Activated CD4-positive, alpha-beta T cell treated with anti-CD3 and anti-CD28 coated beads, Interleukin-2, amount 50 U/mL, for 48 hours (primary cell): Measurements from ENCODE around the gene NEB.

ENCODE experiments used
- DNase-seq, 2 experiments: peaks; one replicate each; pipeline ENCODE4 v3.0.0-alpha.2; 2020

NEB gene, protein sequence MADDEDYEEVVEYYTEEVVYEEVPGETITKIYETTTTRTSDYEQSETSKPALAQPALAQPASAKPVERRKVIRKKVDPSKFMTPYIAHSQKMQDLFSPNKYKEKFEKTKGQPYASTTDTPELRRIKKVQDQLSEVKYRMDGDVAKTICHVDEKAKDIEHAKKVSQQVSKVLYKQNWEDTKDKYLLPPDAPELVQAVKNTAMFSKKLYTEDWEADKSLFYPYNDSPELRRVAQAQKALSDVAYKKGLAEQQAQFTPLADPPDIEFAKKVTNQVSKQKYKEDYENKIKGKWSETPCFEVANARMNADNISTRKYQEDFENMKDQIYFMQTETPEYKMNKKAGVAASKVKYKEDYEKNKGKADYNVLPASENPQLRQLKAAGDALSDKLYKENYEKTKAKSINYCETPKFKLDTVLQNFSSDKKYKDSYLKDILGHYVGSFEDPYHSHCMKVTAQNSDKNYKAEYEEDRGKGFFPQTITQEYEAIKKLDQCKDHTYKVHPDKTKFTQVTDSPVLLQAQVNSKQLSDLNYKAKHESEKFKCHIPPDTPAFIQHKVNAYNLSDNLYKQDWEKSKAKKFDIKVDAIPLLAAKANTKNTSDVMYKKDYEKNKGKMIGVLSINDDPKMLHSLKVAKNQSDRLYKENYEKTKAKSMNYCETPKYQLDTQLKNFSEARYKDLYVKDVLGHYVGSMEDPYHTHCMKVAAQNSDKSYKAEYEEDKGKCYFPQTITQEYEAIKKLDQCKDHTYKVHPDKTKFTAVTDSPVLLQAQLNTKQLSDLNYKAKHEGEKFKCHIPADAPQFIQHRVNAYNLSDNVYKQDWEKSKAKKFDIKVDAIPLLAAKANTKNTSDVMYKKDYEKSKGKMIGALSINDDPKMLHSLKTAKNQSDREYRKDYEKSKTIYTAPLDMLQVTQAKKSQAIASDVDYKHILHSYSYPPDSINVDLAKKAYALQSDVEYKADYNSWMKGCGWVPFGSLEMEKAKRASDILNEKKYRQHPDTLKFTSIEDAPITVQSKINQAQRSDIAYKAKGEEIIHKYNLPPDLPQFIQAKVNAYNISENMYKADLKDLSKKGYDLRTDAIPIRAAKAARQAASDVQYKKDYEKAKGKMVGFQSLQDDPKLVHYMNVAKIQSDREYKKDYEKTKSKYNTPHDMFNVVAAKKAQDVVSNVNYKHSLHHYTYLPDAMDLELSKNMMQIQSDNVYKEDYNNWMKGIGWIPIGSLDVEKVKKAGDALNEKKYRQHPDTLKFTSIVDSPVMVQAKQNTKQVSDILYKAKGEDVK (N-terminal part only)

GRCh38 chr2:151733771-151734672 is at the start of gene NEB:
NEB (minus strand) TSS chr2:151734476; CDS start chr2:151733156, 1,320 bp downstream.
- DNase-seq = no peak

DNA sequence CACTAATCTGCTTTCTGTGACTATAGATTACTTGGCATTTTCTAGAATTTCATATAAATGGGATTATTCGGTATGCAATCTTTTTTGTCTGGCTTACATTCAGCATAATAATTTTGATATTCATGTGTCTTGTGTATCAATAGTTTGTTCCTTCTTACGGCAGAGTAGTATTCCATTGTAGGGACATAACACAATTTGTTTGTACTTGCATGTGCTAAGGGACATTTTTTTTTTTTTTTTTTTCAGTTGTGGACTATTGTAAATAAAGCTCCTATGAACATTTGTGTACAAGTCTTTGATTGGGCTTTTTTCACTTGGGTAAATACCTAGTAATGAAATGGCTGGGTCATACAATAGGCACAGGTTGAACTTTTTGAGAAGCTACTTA is 48.9 kb upstream of the NEB start:
- no peak for DNase-seq

DNA sequence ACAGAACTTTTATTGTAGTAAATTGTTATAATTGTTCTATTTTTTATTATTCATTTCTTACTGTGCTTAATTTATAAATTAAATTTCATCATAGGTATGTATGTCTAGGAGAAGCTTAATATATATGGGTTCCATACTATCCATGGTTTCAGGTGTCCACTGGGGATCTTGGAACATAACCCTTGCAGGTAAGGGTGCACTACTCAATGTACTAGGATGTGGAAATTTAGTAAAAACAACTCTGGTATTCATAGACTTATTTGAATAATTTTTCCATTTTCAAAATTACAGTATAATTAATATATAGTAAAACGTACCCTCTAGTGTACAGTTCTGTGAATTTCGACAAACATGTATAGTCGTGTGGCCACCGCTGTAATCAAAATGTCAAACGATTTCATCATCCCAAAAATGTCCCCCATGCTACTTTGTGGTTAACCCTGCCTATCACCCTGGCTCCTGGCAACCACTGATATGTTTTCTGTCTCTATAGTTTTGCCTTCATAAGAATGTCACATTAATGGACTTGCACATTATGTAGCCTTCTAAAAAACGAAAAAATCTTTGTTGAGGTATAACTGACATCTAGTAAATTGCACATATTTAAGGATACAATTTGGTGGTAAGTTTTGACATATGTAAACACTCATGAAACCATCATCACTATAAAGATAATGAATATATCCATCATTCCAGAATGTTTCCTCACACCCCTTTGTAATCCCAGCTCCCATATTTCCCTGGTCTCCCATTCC is 48.3 kb upstream of the NEB start:
- no peak for DNase-seq

DNA sequence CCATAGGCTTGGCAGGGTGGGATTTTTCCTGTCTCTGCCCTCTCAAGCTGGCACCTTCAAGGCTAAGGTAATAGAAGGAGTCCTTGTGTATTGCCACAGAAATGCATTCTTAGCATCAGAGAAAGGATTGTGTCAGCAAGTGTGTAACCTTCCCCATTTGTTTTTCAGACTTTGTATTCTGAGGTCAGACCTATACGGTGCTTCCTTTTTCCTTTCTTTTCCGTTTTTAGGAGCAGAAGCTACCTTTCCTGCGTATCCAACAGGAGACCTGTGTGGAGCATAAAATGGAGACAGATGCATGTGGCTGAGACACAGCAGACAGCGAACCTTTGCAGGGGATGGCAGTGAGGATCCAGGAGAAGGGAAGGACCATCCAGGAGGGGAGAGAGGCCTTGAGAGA is 47.4 kb upstream of the NEB start:
- DNase-seq = no peak

DNA sequence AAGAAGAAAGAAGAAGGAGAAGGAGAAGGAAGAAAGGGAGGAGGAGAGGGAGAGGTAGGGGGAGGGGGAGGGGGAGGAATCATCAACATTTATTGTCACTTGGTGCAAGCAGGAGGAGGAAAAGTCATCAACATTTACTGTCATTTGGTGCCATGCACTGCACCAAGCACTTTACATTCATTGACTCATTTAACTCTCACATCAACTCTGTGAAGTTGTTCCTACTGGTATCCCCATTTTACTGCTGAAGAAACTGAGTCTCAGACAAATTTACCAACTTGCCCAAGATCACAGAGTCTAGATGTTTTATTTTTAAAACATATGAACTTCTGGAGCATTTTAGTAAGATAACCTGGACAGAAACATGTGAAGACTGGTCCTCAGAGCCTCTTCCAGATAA is 46.7 kb upstream of the NEB start:
- no peak for DNase-seq

GRCh38 chr2:151777935-151778334 is 43.7 kb upstream of the NEB start:
- no peak for DNase-seq

DNA sequence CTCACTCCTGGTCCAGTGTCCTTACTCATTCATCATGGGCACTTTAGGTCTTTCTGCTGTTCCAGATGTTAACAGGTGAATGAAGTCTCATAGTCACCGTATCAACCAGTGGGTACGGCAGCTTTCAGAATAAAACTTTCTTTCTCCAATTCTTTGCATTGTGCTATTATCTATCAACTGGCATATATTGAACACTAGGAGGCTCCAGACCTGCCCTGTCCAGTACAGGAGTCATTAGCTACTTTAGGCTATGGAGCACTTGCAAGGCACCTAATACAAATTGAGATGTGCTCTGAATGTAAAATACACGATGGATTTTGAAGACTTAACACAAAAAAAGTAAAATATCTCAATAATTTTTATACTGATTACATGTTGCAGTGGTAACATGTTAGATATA is 43.2 kb upstream of the NEB start:
- no peak for DNase-seq

DNA sequence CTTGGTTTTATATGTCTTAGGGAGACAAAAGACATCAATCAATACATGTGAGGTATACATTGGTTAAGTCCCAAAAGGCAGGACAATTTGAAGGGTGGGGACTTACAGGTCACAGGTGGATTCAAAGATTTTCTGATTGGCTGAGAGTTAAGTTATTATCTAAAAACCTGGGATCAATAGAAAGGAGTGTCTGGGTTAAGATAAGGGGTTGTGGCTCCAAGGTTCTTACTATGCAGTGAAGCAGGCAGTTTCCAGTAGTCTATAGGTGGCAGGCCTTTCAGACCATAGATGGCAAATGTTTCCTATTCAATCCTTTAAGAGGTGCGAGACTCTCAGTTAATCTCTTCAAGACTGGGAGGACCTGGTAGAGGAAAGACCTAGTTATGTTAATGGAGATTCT is 42.1 kb upstream of the NEB start:
- DNase-seq = no peak

DNA sequence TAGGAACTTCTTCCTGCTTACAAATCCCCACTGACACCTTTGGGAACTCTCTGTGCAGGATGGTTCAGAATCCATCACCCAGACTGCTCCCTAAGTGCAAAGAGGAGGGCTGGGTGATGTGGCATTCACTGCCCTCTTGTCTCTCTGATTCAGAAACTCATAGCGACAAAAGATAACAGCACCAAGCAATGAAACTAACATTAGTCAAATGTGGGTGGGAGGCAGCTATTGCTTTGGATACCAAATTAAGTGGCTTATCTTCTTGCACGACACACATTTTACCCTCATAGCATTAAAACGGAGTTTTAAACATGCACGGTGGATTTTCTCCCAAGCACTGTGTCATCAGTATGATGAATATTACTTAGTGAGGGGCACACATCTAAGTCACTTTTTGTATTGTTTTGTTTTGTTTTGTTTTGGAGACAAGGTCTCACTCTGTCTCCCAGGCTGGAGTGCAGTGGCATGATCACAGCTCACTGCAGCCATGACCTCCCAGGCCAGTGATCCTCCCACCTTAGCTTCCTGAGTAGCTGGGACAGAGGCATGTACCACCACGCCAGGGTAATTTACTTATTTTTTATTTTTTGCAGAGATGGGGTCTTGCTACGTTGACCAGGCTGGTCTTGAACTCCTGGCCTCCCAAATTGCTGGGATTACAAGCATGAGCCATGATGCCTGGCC is 40.9 kb upstream of the NEB start:
- DNase-seq = no peak

DNA sequence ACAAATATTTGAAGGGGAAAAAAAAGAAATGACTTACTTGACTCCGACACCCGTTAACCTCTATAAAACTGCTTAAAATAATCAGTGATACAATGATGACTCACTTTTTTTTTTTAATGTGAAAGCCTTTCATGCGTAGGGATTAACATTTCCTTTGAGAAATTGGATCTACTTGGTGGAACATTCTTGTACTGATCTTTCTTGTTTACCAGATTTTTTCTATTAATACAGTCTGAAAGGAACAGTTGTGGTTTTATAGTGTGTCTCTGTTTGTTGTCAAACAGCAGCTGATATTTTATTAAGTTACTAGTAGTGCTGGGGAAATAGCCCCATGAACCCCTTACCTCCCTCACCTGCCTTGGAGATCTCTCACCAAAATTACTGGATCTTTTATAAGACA is 40.2 kb upstream of the NEB start:
- no peak for DNase-seq

GRCh38 chr2:151771599-151772358 is 37.5 kb upstream of the NEB start:
- DNase-seq = no peak

DNA sequence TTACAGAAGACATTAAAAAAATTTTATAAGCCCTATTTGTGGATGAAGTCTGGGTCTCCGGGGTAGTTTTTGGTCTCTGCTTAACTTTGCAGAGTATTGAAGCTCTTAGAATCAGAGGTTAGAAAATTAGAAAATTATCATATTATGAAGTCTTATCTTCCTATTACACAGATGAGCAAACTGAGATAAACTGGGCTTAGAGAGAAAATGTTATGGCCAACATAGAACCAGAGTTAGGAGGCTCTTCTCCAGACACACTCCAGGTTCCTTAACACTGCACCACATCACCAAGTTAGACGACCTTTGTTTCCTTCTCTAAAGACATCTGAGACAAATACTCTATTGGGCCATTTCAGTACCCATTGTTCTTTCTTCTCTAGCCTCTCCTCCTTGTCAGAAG is 36.7 kb upstream of the NEB start:
- DNase-seq = no peak

DNA sequence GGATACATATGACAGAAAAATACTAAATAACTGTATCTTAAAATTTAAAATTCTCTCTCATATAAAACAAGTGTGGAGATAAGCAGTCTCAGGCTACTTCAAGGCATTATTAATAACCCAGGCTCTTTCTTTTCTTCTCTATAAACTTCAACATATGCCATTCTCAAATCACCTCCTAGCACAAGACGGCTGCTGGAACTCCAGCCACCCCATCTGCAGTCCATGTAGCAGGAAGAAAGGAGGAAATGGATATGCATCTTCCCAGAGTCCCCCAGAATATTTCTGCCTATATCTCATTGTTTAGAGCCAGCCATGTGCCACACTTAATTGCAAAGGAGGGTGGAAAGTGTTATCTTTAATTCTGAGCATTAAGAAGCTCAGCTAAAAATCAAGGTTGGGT is 35.3 kb upstream of the NEB start:
- DNase-seq = no peak

DNA sequence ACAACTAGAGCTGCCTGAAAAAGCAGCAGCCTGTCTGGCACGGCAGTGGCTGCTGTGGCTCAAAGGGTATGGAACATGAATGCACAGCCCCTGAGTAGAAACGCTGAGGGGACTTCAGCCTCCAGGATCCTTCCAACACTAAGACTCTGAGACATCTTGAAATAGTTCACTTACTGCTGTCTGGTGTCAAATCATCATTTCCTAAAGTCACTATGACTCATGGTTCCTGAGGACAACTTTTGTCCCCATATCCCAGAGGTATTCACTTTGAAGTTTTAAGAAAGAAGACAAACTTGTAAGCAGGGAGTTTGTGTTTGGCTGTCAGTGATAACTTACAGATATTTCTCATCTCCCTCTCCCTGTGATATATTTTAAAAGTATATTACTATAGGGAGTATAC is 33.3 kb upstream of the NEB start:
- DNase-seq = no peak

DNA sequence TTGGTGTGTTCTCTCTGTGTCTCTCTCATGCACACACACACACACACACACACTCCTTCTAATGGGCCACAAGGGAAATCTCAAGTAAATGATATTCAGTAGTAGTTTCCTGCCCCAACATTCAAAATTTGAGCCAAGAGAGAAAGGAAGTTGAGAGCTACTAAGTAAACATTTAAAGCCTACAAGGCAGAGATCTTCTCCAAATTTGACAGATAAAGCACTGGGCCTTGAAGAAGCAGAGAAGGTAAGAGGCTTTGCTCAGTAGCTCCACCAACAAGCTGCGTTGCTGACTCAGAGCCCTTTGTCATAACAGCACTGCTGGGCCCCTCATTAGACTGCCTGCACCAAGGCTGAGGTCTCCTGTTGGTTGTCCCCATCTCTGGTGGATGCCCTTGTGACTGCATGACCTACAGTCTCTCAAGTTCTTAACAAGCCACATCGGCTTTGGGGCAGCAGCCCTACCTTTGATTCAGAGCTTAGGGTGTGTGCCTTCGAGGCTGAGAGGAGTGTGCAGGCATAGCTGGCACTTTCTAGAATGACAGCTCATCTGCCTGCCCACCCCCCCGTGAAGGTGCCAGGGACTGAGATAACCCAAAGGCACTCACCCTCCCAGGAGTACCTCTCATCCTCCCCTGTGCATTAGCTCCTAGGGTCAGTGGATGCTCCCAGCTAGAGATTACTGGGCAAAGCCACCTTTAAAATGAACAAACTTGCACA is 32.3 kb upstream of the NEB start:
- DNase-seq = peak; percentile 9 to 42

DNA sequence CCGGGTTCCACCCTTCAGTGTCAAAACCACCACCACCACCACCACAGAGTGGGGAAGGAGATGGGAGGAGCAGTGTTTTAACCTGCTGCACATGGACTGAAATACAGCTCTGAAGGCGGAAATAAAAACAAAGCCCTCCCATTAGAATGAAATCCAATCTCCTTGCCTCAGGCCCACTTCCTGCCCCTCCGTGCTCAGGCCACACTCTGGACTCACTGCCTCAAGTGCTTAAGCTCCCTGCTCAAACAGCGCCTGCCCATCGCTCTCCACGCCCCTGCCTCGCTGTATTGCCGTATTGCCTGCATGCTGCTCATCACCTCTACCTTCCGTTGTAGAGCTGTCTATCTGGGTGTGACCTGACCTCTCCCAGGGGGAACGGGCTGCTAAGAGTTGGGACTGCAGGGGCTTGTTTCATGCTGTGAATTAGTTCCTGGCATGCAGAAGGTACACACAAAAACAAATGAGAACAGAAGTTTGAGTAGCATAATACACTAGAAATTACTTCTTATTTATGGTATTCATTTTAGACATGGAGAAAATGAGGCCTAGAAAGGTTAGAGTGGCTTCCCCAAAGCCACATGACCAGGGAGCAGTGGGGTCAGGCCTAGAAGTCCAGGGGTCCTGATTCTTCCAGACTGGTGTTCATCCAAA is 31.6 kb upstream of the NEB start:
- DNase-seq = no peak

- no peak for DNase-seq
Measured at GRCh38 chr2:151762694-151763093, 28.4 kb upstream of the NEB start.

DNA sequence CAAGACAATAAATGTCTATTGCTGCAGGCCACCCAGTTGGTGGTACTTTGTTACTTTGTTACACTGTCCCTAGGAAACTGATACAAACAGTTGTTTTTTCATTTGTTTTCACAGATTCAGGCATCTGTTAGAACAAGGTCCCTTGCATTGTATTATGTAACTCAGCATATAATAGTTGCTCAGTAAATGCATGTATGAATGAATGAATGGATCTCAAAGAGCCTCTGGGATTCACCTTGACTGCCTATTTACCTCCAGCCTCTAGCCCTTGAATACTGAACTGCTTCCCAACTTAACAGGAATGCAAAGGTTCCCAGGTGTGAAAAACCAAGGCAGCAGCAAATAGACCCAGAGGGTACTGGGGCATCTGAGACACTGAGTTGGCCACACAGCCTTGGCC is 27.4 kb upstream of the NEB start:
- DNase-seq = no peak

- DNase-seq = no peak
Measured at GRCh38 chr2:151761193-151761592, 26.9 kb upstream of the NEB start.
